Endothelial cell of umbilical vein (primary cell): ENCODE data around the gene PACS1. TPM values are rescaled to one million over a fixed set of nuclear protein-coding genes. Genes with fewer than 3 reads are reported as not detected.
"Not testable (repeated sequence)": the region's sequence is repeated elsewhere in the genome, so short reads cannot be mapped to it uniquely, and the experiment has no call there.

Source experiments
- BruUV-seq: library from RNA; stranded (reverse); fragments of 400-500 nt; replicated peaks from 2 replicates; lab custom pipeline; 2021; lab: Mats Ljungman, UMichigan
- CTCF ChIA-PET: fragments of 300-600, 350-600 bp; sonication (Branson Sonifier 250); formaldehyde crosslinking; loops from one replicate; lab custom pipeline; 2021; ENCODE audit warnings: antibody characterized with exemption, inconsistent platforms; lab: Charles Lee
- POLR2A ChIA-PET: fragments of 300-600, 350-600 bp; sonication (Branson Sonifier 250); formaldehyde crosslinking; loops from one replicate; lab custom pipeline; 2021; ENCODE audit warnings: antibody characterized with exemption, inconsistent platforms; lab: Charles Lee
- DNase-seq: peaks from one replicate; pipeline ENCODE4 v3.0.0-alpha.2; 2011; ENCODE audit warnings: low read depth, low spot score
- FAIRE-seq: peaks from 2 replicates; lab custom pipeline; 2011; peaks lifted over from hg19 to GRCh38; lab: Jason Lieb, UNC
- H2AFZ ChIP-seq: 2 replicates; pipeline ENCODE4 v1.6.0; 2012; ENCODE audit warnings: low read depth, low read length, control low read depth, inconsistent platforms
- H3K27ac ChIP-seq: 2 replicates; pipeline ENCODE4 v1.5.1; 2011; ENCODE audit warnings: low read depth, mild to moderate bottlenecking, control low read depth, low read length, moderate library complexity; ENCODE audit not compliant: insufficient read depth
- H3K27me3 ChIP-seq, 2 experiments: 2 replicates each; pipeline versions ENCODE4 v1.6.0 to v1.6.1; 2011; ENCODE audit warnings: low read length in 2 of 2, mixed read lengths in 1 of 2; ENCODE audit not compliant: control insufficient read depth in 2 of 2, insufficient read depth in 2 of 2
- H3K36me3 ChIP-seq, 2 experiments: 2 replicates in 1 of 2; 3 replicates in 1 of 2; pipeline ENCODE4 v1.5.1; 2011; ENCODE audit warnings: low read length in 2 of 2, mild to moderate bottlenecking in 1 of 2, moderate library complexity in 1 of 2; ENCODE audit not compliant: control insufficient read depth in 2 of 2, insufficient read depth in 2 of 2; ENCODE audit errors: extremely low read depth in 1 of 2
- H3K4me1 ChIP-seq: 3 replicates; pipeline ENCODE4 v1.5.1; 2011; ENCODE audit warnings: mild to moderate bottlenecking, low read length; ENCODE audit not compliant: control insufficient read depth, insufficient read depth; ENCODE audit errors: extremely low read depth
- H3K4me2 ChIP-seq: 2 replicates; pipeline ENCODE4 v1.6.1; 2011; ENCODE audit warnings: low read length, control low read depth, mixed read lengths; ENCODE audit not compliant: insufficient read depth
- H3K4me3 ChIP-seq, 3 experiments: fragments of 200-600 bp in 1 of 3; sonication (generic), shearing (Covaris generic) in 1 of 3; replicated peaks in 1 of 3; 2 replicates each; pipeline ENCODE4 v1.5.1; 2011 to 2016; ENCODE audit warnings: control low read depth in 3 of 3, low read length in 3 of 3, mild to moderate bottlenecking in 2 of 3, inconsistent platforms in 1 of 3, low read depth in 1 of 3, moderate library complexity in 1 of 3; ENCODE audit not compliant: insufficient read depth in 1 of 3
- H3K79me2 ChIP-seq: 2 replicates; pipeline ENCODE4 v1.6.0; 2012; ENCODE audit warnings: low read length, inconsistent platforms; ENCODE audit not compliant: control insufficient read depth, insufficient read depth
- H3K9ac ChIP-seq: replicated peaks from 2 replicates; pipeline ENCODE3; 2011; ENCODE audit warnings: low read length, control low read depth; ENCODE audit not compliant: insufficient read depth; ENCODE audit errors: extremely low read depth
- H3K9me1 ChIP-seq: replicated peaks from 3 replicates; pipeline ENCODE4 v1.6.0; 2011; ENCODE audit warnings: mild to moderate bottlenecking, low read length; ENCODE audit not compliant: control insufficient read depth, insufficient read depth; ENCODE audit errors: extremely low read depth
- H3K9me3 ChIP-seq: replicated peaks from 2 replicates; pipeline ENCODE4 v1.5.1; 2012; ENCODE audit warnings: low read length, inconsistent platforms; ENCODE audit not compliant: control insufficient read depth, insufficient read depth
- H4K20me1 ChIP-seq: replicated peaks from 2 replicates; pipeline ENCODE3; 2011; ENCODE audit warnings: mild to moderate bottlenecking, low read length; ENCODE audit not compliant: control insufficient read depth, insufficient read depth; ENCODE audit errors: extremely low read depth
- MYC ChIP-seq: IDR thresholded peaks from one replicate; pipeline ENCODE4 v1.6.1; 2011; ENCODE audit warnings: mild to moderate bottlenecking, low read depth, low read length
- dilution Hi-C: fragments of 300-500 bp; cut with MboI; formaldehyde crosslinking; loops from one replicate; pipeline ENCODE4 v1.15.0; 2019; ENCODE audit warnings: low sequenced_read_pairs; ENCODE audit not compliant: extremely low pct_ligation_motif_present
- intact Hi-C: fragments of 100-400 bp; cut with micrococcal nuclease; formaldehyde crosslinking; loops from one replicate; pipeline ENCODE4 v1.10.0; 2022
- polyA plus RNA-seq, 4 experiments: library from polyadenylated mRNA; depleted of rRNA in 3 of 4; stranded (reverse) in 3 of 4; unstranded in 1 of 4; fragments of >200 nt; gene quantifications; 2 replicates each; pipeline versions ENCODE4 v1.2.1 to v1.2.3, GENCODE V29; 2011 to 2012; ENCODE audit warnings: missing spikeins in 1 of 4
- total RNA-seq: library from RNA; stranded (reverse); gene quantifications from 2 replicates; pipeline ENCODE4 v1.2.3, GENCODE V29; 2021

PACS1 gene
- total and polyA plus RNA-seq, 2 donors (not counting 3 experiments of a cell fraction or from before 2014, with no cell fraction given): 26.4 to 64.4 TPM

GRCh38 chr11:66090288-66090687 is 20.2 kb downstream of the PACS1 start:
- Histone ChIP-seq H4K20me1 (no peaks in the 10 kb centered on the region), H3K9ac (no peak overlapping the region), H3K4me1 (no peaks in the 10 kb centered on the region), H3K4me3 (no peak overlapping the region), H2AFZ (no peak overlapping the region), H3K9me1 (no peaks in the 10 kb centered on the region), H3K9me3 (no peaks in the 10 kb centered on the region), H3K27ac (no peak overlapping the region), H3K79me2 (peaks cover 17% of the 10 kb centered on the region), H3K27me3 (no peaks in the 10 kb centered on the region), H3K36me3 (no peaks in the 10 kb centered on the region), H3K4me2 (no peak overlapping the region)
- no peak for TF ChIP-seq MYC
- dilution Hi-C loops (no loop called here), intact Hi-C loops (no loop called here)
- DNase-seq: no peak
- CTCF ChIA-PET: no interaction called here
- POLR2A ChIA-PET: no interaction called here
- BruUV-seq: no TSS peak
- FAIRE-seq: no peak

GRCh38 chr11:66092125-66092524 is 22.1 kb downstream of the PACS1 start:
- FAIRE-seq, dilution Hi-C loops: not testable (repeated sequence)
- peaks cover 11% of the 10 kb centered on the region for H3K79me2 ChIP-seq

GRCh38 chr11:66099746-66100145 is 29.7 kb downstream of the PACS1 start:
- H3K9ac ChIP-seq, H3K9me1 ChIP-seq, H3K4me3 ChIP-seq, intact Hi-C loops, H4K20me1 ChIP-seq, H3K36me3 ChIP-seq, H3K27me3 ChIP-seq, BruUV-seq, POLR2A ChIA-PET, H3K9me3 ChIP-seq, H3K4me2 ChIP-seq, H3K4me1 ChIP-seq, FAIRE-seq, dilution Hi-C loops, H3K27ac ChIP-seq, H3K79me2 ChIP-seq, H2AFZ ChIP-seq, DNase-seq: not testable (repeated sequence)
- CTCF ChIA-PET: interaction anchor here (1.3 to 1.5 kb wide), 2 partner anchors 15 to 16 kb away, joined by 3 read pairs; no protein-coding TSS in a partner anchor

More at GRCh38 chr11:66092125-66092524, 22.1 kb downstream of the PACS1 start:
- H4K20me1 ChIP-seq, H2AFZ ChIP-seq, H3K27ac ChIP-seq, H3K36me3 ChIP-seq, H3K9me3 ChIP-seq, H3K4me1 ChIP-seq, H3K4me2 ChIP-seq, H3K9ac ChIP-seq, H3K4me3 ChIP-seq, DNase-seq, H3K27me3 ChIP-seq, intact Hi-C loops, H3K9me1 ChIP-seq, CTCF ChIA-PET, POLR2A ChIA-PET, BruUV-seq: not testable (repeated sequence)
